ENCODE measurements around the gene PLPPR5. TPM values are rescaled to one million over a fixed set of nuclear protein-coding genes. Genes with fewer than 3 reads are reported as not detected.

The PLPPR5 gene
- total RNA-seq, 1 experiment from 2014 or later = not detected

DNA sequence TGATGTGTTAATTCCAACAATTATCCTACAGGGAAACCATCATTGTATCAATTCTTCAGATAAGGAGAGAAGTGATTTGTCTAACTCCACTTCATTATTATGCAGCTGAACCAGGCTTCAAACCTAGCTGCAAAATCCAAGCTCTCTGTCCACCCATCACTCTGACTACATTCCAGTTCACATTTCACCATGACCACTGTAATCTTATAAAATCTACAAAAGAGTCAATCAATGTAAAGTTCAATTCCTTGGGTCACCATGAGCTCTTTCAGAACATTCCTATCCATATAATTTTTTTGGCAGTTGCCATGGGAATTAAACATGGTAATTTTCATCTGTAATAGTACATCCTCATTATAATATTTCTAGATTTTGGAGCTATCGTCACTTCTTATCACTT lies 100.9 kb downstream of the PLPPR5 start:
- no peak overlapping the region for H3K27ac Mint-ChIP-seq (ENCODE audit: unreplicated experiment)
- H3K4me3 Mint-ChIP-seq (ENCODE audit: unreplicated experiment) = no peak overlapping the region
- intact Hi-C loops (cut with micrococcal nuclease; ENCODE audit: unreplicated experiment) = no loop called here
- Histone ChIP-seq H3K9me3 (no peaks in the 10 kb centered on the region), H3K4me1 (no peaks in the 10 kb centered on the region), H3K4me3 (ENCODE audit: low read depth, low read length) (no peak overlapping the region), H3K36me3 (ENCODE audit: control insufficient read depth, insufficient read depth, low read length) (no peaks in the 10 kb centered on the region), H3K27me3 (replicated peaks; ENCODE audit: control insufficient read depth, insufficient read depth, low read length) (no peaks in the 10 kb centered on the region)
- ChIA-PET POLR2A (no interaction called here), CTCF (no interaction called here)
- TF ChIP-seq, protein P1, sequence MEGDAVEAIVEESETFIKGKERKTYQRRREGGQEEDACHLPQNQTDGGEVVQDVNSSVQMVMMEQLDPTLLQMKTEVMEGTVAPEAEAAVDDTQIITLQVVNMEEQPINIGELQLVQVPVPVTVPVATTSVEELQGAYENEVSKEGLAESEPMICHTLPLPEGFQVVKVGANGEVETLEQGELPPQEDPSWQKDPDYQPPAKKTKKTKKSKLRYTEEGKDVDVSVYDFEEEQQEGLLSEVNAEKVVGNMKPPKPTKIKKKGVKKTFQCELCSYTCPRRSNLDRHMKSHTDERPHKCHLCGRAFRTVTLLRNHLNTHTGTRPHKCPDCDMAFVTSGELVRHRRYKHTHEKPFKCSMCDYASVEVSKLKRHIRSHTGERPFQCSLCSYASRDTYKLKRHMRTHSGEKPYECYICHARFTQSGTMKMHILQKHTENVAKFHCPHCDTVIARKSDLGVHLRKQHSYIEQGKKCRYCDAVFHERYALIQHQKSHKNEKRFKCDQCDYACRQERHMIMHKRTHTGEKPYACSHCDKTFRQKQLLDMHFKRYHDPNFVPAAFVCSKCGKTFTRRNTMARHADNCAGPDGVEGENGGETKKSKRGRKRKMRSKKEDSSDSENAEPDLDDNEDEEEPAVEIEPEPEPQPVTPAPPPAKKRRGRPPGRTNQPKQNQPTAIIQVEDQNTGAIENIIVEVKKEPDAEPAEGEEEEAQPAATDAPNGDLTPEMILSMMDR (IDR thresholded peaks at IDR 0.05; ENCODE audit: insufficient read depth in 1 of 2, low read depth in 1 of 2, low read length in 1 of 2, severe bottlenecking in 1 of 2, unreplicated experiment in 1 of 2) = no peak
- H3K9me3 Mint-ChIP-seq (ENCODE audit: unreplicated experiment) = no peaks in the 10 kb centered on the region
- no TSS peak for BruUV-seq (replicated peaks)
- DNase-seq = no peak
- H3K27me3 Mint-ChIP-seq (ENCODE audit: insufficient read depth, unreplicated experiment) = peaks cover 2% of the 10 kb centered on the region
- H3K4me1 Mint-ChIP-seq (ENCODE audit: low read depth, unreplicated experiment) = no peaks in the 10 kb centered on the region
- H3K36me3 Mint-ChIP-seq (ENCODE audit: insufficient read depth, unreplicated experiment) = no peaks in the 10 kb centered on the region

DNA sequence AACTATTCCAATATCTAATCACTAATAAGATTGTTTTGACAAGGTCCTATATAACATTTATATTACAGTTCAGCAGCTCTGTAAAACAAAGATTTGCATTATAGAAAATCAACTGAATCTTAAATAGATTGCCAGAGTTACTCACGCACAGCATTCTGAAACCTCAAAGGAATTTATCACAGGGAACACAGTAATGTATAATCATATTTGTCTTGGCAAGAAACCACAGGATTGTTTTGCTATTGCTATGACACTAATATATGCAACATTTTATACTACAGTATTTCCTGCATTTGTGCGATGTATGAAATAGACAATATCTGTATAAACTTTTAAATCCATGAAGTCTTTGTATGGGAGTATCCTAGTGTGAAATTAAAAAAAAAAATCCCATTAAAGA lies 101.4 kb downstream of the PLPPR5 start:
- intact Hi-C loops (cut with micrococcal nuclease; ENCODE audit: unreplicated experiment) = no loop called here
- Histone ChIP-seq H3K36me3 (ENCODE audit: control insufficient read depth, insufficient read depth, low read length) (no peaks in the 10 kb centered on the region), H3K9me3 (no peaks in the 10 kb centered on the region), H3K27me3 (replicated peaks; ENCODE audit: control insufficient read depth, insufficient read depth, low read length) (no peaks in the 10 kb centered on the region), H3K4me1 (no peaks in the 10 kb centered on the region), H3K4me3 (ENCODE audit: low read depth, low read length) (no peak overlapping the region)
- ChIA-PET CTCF (no interaction called here), POLR2A (no interaction called here)
- BruUV-seq (replicated peaks) = no TSS peak
- H3K4me1 Mint-ChIP-seq (ENCODE audit: low read depth, unreplicated experiment) = no peaks in the 10 kb centered on the region
- TF ChIP-seq, protein P1 (IDR thresholded peaks at IDR 0.05; ENCODE audit: insufficient read depth in 1 of 2, low read depth in 1 of 2, low read length in 1 of 2, severe bottlenecking in 1 of 2, unreplicated experiment in 1 of 2) = no peak
- no peaks in the 10 kb centered on the region for H3K9me3 Mint-ChIP-seq (ENCODE audit: unreplicated experiment)
- H3K4me3 Mint-ChIP-seq (ENCODE audit: unreplicated experiment) = no peak overlapping the region
- H3K27me3 Mint-ChIP-seq (ENCODE audit: insufficient read depth, unreplicated experiment) = peaks cover 2% of the 10 kb centered on the region
- no peak overlapping the region for H3K27ac Mint-ChIP-seq (ENCODE audit: unreplicated experiment)
- H3K36me3 Mint-ChIP-seq (ENCODE audit: insufficient read depth, unreplicated experiment) = no peaks in the 10 kb centered on the region
- no peak for DNase-seq

DNA sequence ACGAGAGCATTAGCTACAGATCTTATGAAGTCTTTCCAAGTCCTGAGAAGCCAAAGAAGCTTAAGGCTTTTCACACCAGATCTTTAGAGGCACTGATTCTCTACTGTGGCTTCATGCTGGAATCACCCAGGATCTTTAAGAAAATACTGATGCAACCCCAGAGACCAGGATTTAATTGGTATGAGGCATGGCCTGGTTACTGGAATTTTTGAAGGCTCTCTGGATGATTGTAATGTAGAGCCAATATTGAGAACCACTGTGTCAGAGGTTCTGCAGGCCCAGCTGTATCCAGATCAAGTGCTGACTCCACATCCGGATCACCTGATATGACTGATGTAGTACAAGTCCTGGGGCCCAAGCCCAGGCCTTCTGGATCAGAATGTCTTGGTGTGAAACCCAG lies 105.7 kb downstream of the PLPPR5 start:
- intact Hi-C loops (cut with micrococcal nuclease; ENCODE audit: unreplicated experiment) = no loop called here
- Histone ChIP-seq H3K4me3 (ENCODE audit: low read depth, low read length) (no peak overlapping the region), H3K36me3 (ENCODE audit: control insufficient read depth, insufficient read depth, low read length) (no peaks in the 10 kb centered on the region), H3K9me3 (no peaks in the 10 kb centered on the region), H3K27me3 (replicated peaks; ENCODE audit: control insufficient read depth, insufficient read depth, low read length) (no peaks in the 10 kb centered on the region), H3K4me1 (no peaks in the 10 kb centered on the region)
- H3K36me3 Mint-ChIP-seq (ENCODE audit: insufficient read depth, unreplicated experiment) = no peaks in the 10 kb centered on the region
- no peaks in the 10 kb centered on the region for H3K4me1 Mint-ChIP-seq (ENCODE audit: low read depth, unreplicated experiment)
- POLR2A ChIA-PET = no interaction called here
- H3K9me3 Mint-ChIP-seq (ENCODE audit: unreplicated experiment) = no peaks in the 10 kb centered on the region
- TF ChIP-seq, protein P1 (IDR thresholded peaks at IDR 0.05; ENCODE audit: insufficient read depth in 1 of 2, low read depth in 1 of 2, low read length in 1 of 2, severe bottlenecking in 1 of 2, unreplicated experiment in 1 of 2) = no peak
- CTCF ChIA-PET = no interaction called here
- DNase-seq = no peak
- no peak overlapping the region for H3K27ac Mint-ChIP-seq (ENCODE audit: unreplicated experiment)
- no peak overlapping the region for H3K4me3 Mint-ChIP-seq (ENCODE audit: unreplicated experiment)
- no peaks in the 10 kb centered on the region for H3K27me3 Mint-ChIP-seq (ENCODE audit: insufficient read depth, unreplicated experiment)
- BruUV-seq (replicated peaks) = no TSS peak

All from Caco-2 (cell line).